ENCODE measurements around the gene CDKN2AIPNL.

DNA sequence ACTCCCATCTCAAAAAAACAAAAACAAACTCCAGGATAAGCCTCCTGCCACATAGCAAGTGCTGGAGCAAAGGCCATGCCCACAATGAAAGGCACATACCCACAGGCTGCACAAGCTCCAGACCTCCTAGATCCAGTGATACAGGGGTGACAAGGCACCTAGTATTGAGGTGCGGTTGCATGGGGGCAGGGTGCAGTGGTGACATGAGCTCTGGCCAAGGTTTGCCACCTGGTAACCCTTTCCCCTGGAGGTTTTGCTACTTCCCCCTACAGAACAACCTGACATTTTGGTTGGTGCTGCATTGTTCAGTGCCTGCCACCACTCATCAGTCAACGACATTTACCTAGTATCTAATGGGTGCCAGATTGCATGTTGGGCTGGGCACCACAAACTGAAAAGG lies 14.5 kb downstream of the CDKN2AIPNL start:
- TF ChIP-seq, protein P1, sequence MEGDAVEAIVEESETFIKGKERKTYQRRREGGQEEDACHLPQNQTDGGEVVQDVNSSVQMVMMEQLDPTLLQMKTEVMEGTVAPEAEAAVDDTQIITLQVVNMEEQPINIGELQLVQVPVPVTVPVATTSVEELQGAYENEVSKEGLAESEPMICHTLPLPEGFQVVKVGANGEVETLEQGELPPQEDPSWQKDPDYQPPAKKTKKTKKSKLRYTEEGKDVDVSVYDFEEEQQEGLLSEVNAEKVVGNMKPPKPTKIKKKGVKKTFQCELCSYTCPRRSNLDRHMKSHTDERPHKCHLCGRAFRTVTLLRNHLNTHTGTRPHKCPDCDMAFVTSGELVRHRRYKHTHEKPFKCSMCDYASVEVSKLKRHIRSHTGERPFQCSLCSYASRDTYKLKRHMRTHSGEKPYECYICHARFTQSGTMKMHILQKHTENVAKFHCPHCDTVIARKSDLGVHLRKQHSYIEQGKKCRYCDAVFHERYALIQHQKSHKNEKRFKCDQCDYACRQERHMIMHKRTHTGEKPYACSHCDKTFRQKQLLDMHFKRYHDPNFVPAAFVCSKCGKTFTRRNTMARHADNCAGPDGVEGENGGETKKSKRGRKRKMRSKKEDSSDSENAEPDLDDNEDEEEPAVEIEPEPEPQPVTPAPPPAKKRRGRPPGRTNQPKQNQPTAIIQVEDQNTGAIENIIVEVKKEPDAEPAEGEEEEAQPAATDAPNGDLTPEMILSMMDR (IDR thresholded peaks at IDR 0.05 in 2 of 3, conservative IDR thresholded peaks at IDR 0.05 in 1 of 3; ENCODE audit: borderline replicate concordance in 1 of 3, insufficient read depth in 1 of 3, low read depth in 2 of 3, low read length in 2 of 3), result no peak
- TF ChIP-seq POLR2A (IDR thresholded peaks at IDR 0.05; ENCODE audit: borderline replicate concordance, extremely low read depth, insufficient read depth, insufficient read length), result no peak
- TF ChIP-seq ZNF274 (IDR thresholded peaks at IDR 0.05; ENCODE audit: low read depth, low read length), result no peak
- TF ChIP-seq EZH2 (IDR thresholded peaks at IDR 0.05), result no peak
- TF ChIP-seq POLR2AphosphoS5 (IDR thresholded peaks at IDR 0.05; ENCODE audit: low read depth, low read length), result no peak
- TF ChIP-seq RAD21 (IDR thresholded peaks at IDR 0.05; ENCODE audit: low read depth), result no peak
- TF ChIP-seq EGR1 (IDR thresholded peaks at IDR 0.05; ENCODE audit: low read depth), result no peak
- TF ChIP-seq JUND (IDR thresholded peaks at IDR 0.05), result no peak
- no peak for TF ChIP-seq SP1 (IDR thresholded peaks at IDR 0.05; ENCODE audit: low read depth)
